K562 (cell line): ENCODE measurements around the gene PFAS. TPM values are rescaled to one million over a fixed set of nuclear protein-coding genes. Genes with fewer than 3 reads are reported as not detected.

Experiments
- EP300 ChIP-seq: IDR thresholded peaks from 2 replicates; pipeline ENCODE4 v1.6.1; 2012; ENCODE audit warnings: low read length, improper control_type of control experiment
- HCFC1 ChIP-seq: IDR thresholded peaks from 2 replicates; pipeline ENCODE4 v1.6.1; 2012; ENCODE audit warnings: low read depth, low read length, improper control_type of control experiment
- KDM5B ChIP-seq: fragments of 200-600 bp; sonication (generic); IDR thresholded peaks from 2 replicates; pipeline ENCODE4 v1.6.1; 2012; ENCODE audit warnings: low read depth, mild to moderate bottlenecking, moderate library complexity, low read length, control low read depth, inconsistent platforms; ENCODE audit not compliant: insufficient replicate concordance
- MGA ChIP-seq: fragments of 450-650 bp; IDR thresholded peaks from 2 replicates; pipeline ENCODE4 v1.6.1; 2016; ENCODE audit warnings: mild to moderate bottlenecking, moderate library complexity
- MLLT1 ChIP-seq, 2 experiments: fragments of 450-650 bp; IDR thresholded peaks; 2 replicates each; pipeline ENCODE4 v1.6.1; 2016
- MXI1 ChIP-seq: IDR thresholded peaks from 2 replicates; pipeline ENCODE4 v1.6.1; 2011; ENCODE audit warnings: low read depth, mild to moderate bottlenecking, improper control_type of control experiment, low read length
- POLR2G ChIP-seq: fragments of 200-400 bp; formaldehyde crosslinking; IDR thresholded peaks from 2 replicates; pipeline ENCODE4 v1.6.1; 2017; ENCODE audit warnings: low read depth, mild to moderate bottlenecking, antibody characterized with exemption, low read length, moderate library complexity
- SMAD4 ChIP-seq: fragments of 250-450 bp; sonication (Bioruptor Pico); conservative IDR thresholded peaks from 2 replicates; pipeline ENCODE4 v1.8.0; 2021; ENCODE audit warnings: inconsistent platforms, mild to moderate bottlenecking, moderate library complexity
- STAT5B ChIP-seq: fragments of 250-450 bp; sonication (Bioruptor Pico); IDR thresholded peaks from 2 replicates; pipeline ENCODE4 v1.8.0; 2021; ENCODE audit warnings: mild to moderate bottlenecking, inconsistent platforms
- USF2 ChIP-seq: sonication (generic); formaldehyde crosslinking; IDR thresholded peaks from 2 replicates; pipeline ENCODE4 v1.5.0; 2020; ENCODE audit warnings: missing genetic modification reagents
- VEZF1 ChIP-seq: fragments of 200-800 bp; sonication (Bioruptor generic); IDR thresholded peaks from 2 replicates; pipeline ENCODE4 v1.6.1; 2017; ENCODE audit warnings: missing genetic modification characterization, missing compliant biosample characterization
- polyA plus RNA-seq, 8 experiments: library from polyadenylated mRNA; depleted of rRNA in 4 of 8; stranded (reverse) in 5 of 8; unstranded in 3 of 8; fragments of >200 nt; fragmentation: Nextera tagmentation in 2 of 8; fragmentation: Illumina TruSeq in 1 of 8; extraction: Ambion mirVana in 2 of 8; extraction: Trizol in 1 of 8; gene quantifications; 2 replicates each; pipeline versions ENCODE4 v1.2.1 to v1.2.3, GENCODE V29; 2011 to 2014; ENCODE audit warnings: inconsistent platforms in 1 of 8, missing spikeins in 1 of 8
- total RNA-seq, 7 experiments: library from RNA; depleted of rRNA in 6 of 7; stranded (reverse); fragments of >200 nt in 6 of 7; fragmentation: Illumina TruSeq in 2 of 7; extraction: Trizol in 2 of 7; gene quantifications; 2 replicates each; pipeline versions ENCODE4 v1.2.1 to v1.2.3, GENCODE V29; 2011 to 2021; ENCODE audit warnings: low replicate concordance in 1 of 7

Gene PFAS
- total and polyA plus RNA-seq, 9 of the 15 experiments (the other 6 are each of a cell fraction or from before 2014, with no cell fraction given): 11.6 to 131 (median 43.9) TPM

GRCh38 chr17:8223356-8224126 lies 25.5 kb upstream of the PFAS start (continued):
- no peak for TF ChIP-seq MLLT1 (IDR thresholded peaks at IDR 0.05)
- TF ChIP-seq HCFC1: no peak
- 0 out of 2 replicates have a peak, but pooled peaks have one; percentile 17 for TF ChIP-seq SMAD4 (CRISPR knock-in tag)
- no peak; the same call in 1 of the 2 replicates for TF ChIP-seq MXI1
- TF ChIP-seq MGA: peak; percentile 92
- TF ChIP-seq KDM5B: peak; percentile 47
- TF ChIP-seq VEZF1 (CRISPR knock-in tag): peak; percentile 62; the same call in 1 of the 2 replicates
- peak; percentile 8; the same call in 1 of the 2 replicates for TF ChIP-seq POLR2G
- no peak for TF ChIP-seq USF2 (CRISPR knock-in tag)
- no peak for TF ChIP-seq EP300
- no peak for TF ChIP-seq STAT5B (CRISPR knock-in tag)
